HG02870 (cell line): Measurements from ENCODE around the gene CASD1.

ENCODE experiments used
- ATAC-seq: cut with Tn5 transposase; IDR thresholded peaks from one replicate; pipeline ENCODE4 v1.9.1; 2021; ENCODE audit warnings: mild to moderate bottlenecking, moderate library complexity; ENCODE audit not compliant: unreplicated experiment

Gene CASD1

GRCh38 chr7:94509264-94509886 lies at the start of gene CASD1:
Gene CASD1 (plus strand): TSS chr7:94509809. CDS start chr7:94510085, 276 bp downstream.
- ATAC-seq: peak; percentile 56

- no peak for ATAC-seq
These were observed 43.1 kb upstream of the CASD1 start for GRCh38 chr7:94466516-94466915.

GRCh38 chr7:94471604-94472003 lies 38.0 kb upstream of the CASD1 start:
- no peak for ATAC-seq

- peak; percentile 70 for ATAC-seq
These were observed 37.0 kb upstream of the CASD1 start for GRCh38 chr7:94472608-94473007.

- no peak for ATAC-seq
These were observed 33.3 kb upstream of the CASD1 start for GRCh38 chr7:94476251-94476840.

GRCh38 chr7:94477878-94478277 lies 31.7 kb upstream of the CASD1 start:
- no peak for ATAC-seq

GRCh38 chr7:94478648-94479214 lies 30.9 kb upstream of the CASD1 start:
- no peak for ATAC-seq

GRCh38 chr7:94481279-94481678 lies 28.3 kb upstream of the CASD1 start:
- no peak for ATAC-seq

- no peak for ATAC-seq
These were observed 26.8 kb upstream of the CASD1 start for GRCh38 chr7:94482796-94483195.

GRCh38 chr7:94483843-94484242 lies 25.8 kb upstream of the CASD1 start:
- no peak for ATAC-seq

GRCh38 chr7:94486216-94486615 lies 23.4 kb upstream of the CASD1 start:
- peak; percentile 46 for ATAC-seq

- no peak for ATAC-seq
These were observed 18.2 kb upstream of the CASD1 start for GRCh38 chr7:94491410-94491809.

- ATAC-seq: peak; percentile 99
These were observed 17.0 kb upstream of the CASD1 start for GRCh38 chr7:94492601-94493000.

GRCh38 chr7:94497874-94498670 lies 11.5 kb upstream of the CASD1 start:
- no peak for ATAC-seq

- no peak for ATAC-seq
These were observed 10.7 kb upstream of the CASD1 start for GRCh38 chr7:94498918-94499317.

- ATAC-seq: no peak
These were observed 2.1 kb upstream of the CASD1 start for GRCh38 chr7:94507462-94507861.

GRCh38 chr7:94507962-94508361 lies 1.6 kb upstream of the CASD1 start:
- no peak for ATAC-seq

- peak; percentile 60 for ATAC-seq
These were observed 425 bp downstream of the CASD1 start for GRCh38 chr7:94509887-94510581.

- peak; percentile 1 for ATAC-seq
These were observed 1.2 kb downstream of the CASD1 start for GRCh38 chr7:94510582-94511496.

GRCh38 chr7:94511718-94512117 lies 2.1 kb downstream of the CASD1 start:
- no peak for ATAC-seq
